SK-N-SH (cell line): ENCODE data around the gene CDC42SE1. TPM values are rescaled to one million over a fixed set of nuclear protein-coding genes. Genes with fewer than 3 reads are reported as not detected.

ENCODE experiments used
- CTCF ChIA-PET: fragments of 300-600, 350-600 bp; formaldehyde crosslinking; extraction: SDS; loops from one replicate; lab custom pipeline; 2021; lab: Yijun Ruan, JAX
- POLR2A ChIA-PET: fragments of 350-600 bp; sonication (Branson Sonifier 250); formaldehyde crosslinking; extraction: SDS; loops from one replicate; lab custom pipeline; 2020; ENCODE audit warnings: antibody characterized with exemption, inconsistent platforms; lab: Yijun Ruan, JAX
- DNase-seq: peaks from one replicate; pipeline ENCODE4 v3.0.0; 2012
- H2AFZ ChIP-seq: fragments of 200-600 bp; sonication (generic); 2 replicates; pipeline ENCODE4 v1.8.1; 2016; ENCODE audit warnings: antibody characterized with exemption, mild to moderate bottlenecking, low read depth
- H3F3A ChIP-seq: fragments of 200-600 bp; sonication (generic); replicated peaks from 2 replicates; pipeline ENCODE3; 2016; ENCODE audit warnings: antibody characterized with exemption, mild to moderate bottlenecking; ENCODE audit not compliant: insufficient read depth
- H3K27ac ChIP-seq, 2 experiments: fragments of 200-500 bp in 1 of 2; fragments of 200-600 bp in 1 of 2; sonication (Bioruptor generic) in 1 of 2; sonication (generic), shearing (Covaris generic) in 1 of 2; 2 replicates each; pipeline versions ENCODE4 v1.5.1 to v1.6.1; 2014 to 2016; ENCODE audit warnings: low read depth in 2 of 2, inconsistent platforms in 1 of 2, low read length in 1 of 2, mild to moderate bottlenecking in 1 of 2, mixed read lengths in 1 of 2
- H3K27me3 ChIP-seq: fragments of 200-600 bp; sonication (generic), shearing (Covaris generic); 2 replicates; pipeline ENCODE4 v1.6.1; 2016; ENCODE audit warnings: mixed run types; ENCODE audit not compliant: insufficient read depth
- H3K36me3 ChIP-seq, 2 experiments: fragments of 200-500 bp in 1 of 2; fragments of 200-600 bp in 1 of 2; sonication (Bioruptor generic) in 1 of 2; sonication (generic) in 1 of 2; replicated peaks in 1 of 2; 2 replicates each; pipeline versions ENCODE3 to v1.5.1; 2014 to 2016; ENCODE audit warnings: low read length in 1 of 2, mild to moderate bottlenecking in 1 of 2; ENCODE audit not compliant: insufficient read depth in 2 of 2, control insufficient read depth in 1 of 2
- H3K4me1 ChIP-seq, 2 experiments: fragments of 200-500 bp in 1 of 2; fragments of 200-600 bp in 1 of 2; sonication (Bioruptor generic) in 1 of 2; sonication (generic), shearing (Covaris generic) in 1 of 2; 2 replicates each; pipeline versions ENCODE4 v1.5.1 to v1.6.1; 2014 to 2016; ENCODE audit warnings: low read depth in 1 of 2, low read length in 1 of 2, mixed run types in 1 of 2; ENCODE audit not compliant: insufficient read depth in 2 of 2, control insufficient read depth in 1 of 2
- H3K4me2 ChIP-seq: fragments of 200-600 bp; sonication (generic), shearing (Covaris generic); 2 replicates; pipeline ENCODE4 v1.6.1; 2017; ENCODE audit warnings: mixed run types
- H3K4me3 ChIP-seq, 2 experiments: fragments of 200-500 bp in 1 of 2; fragments of 200-600 bp in 1 of 2; sonication (Bioruptor generic) in 1 of 2; sonication (generic), shearing (Covaris generic) in 1 of 2; 2 replicates each; pipeline versions ENCODE4 v1.5.1 to v1.8.1; 2014 to 2016; ENCODE audit warnings: low read depth in 2 of 2, inconsistent platforms in 1 of 2, low read length in 1 of 2, mild to moderate bottlenecking in 1 of 2, mixed read lengths in 1 of 2, moderate library complexity in 1 of 2
- H3K79me2 ChIP-seq: fragments of 200-600 bp; sonication (generic); 2 replicates; pipeline ENCODE4 v1.8.1; 2017; ENCODE audit warnings: mild to moderate bottlenecking; ENCODE audit not compliant: insufficient read depth
- H3K9ac ChIP-seq: fragments of 200-600 bp; sonication (generic); 2 replicates; pipeline ENCODE4 v1.6.1; 2017; ENCODE audit warnings: mixed run types
- H3K9me2 ChIP-seq: fragments of 200-600 bp; sonication (generic); 2 replicates; pipeline ENCODE4 v1.6.1; 2017; ENCODE audit warnings: mixed run types
- H3K9me3 ChIP-seq: fragments of 200-600 bp; sonication (generic); 2 replicates; pipeline ENCODE4 v1.6.1; 2017; ENCODE audit warnings: mixed run types, mild to moderate bottlenecking, moderate library complexity
- H4K20me1 ChIP-seq: fragments of 200-600 bp; sonication (generic); 2 replicates; pipeline ENCODE4 v1.6.1; 2017; ENCODE audit warnings: mild to moderate bottlenecking, mixed run types; ENCODE audit not compliant: insufficient read depth
- CHD2 ChIP-seq: fragments of 150-350 bp; IDR thresholded peaks from 2 replicates; pipeline ENCODE4 v1.6.1; 2018; ENCODE audit warnings: low read length; ENCODE audit not compliant: partially characterized antibody
- ELF1 ChIP-seq: IDR thresholded peaks from 2 replicates; pipeline ENCODE4 v1.4.0; 2012
- FOXJ3 ChIP-seq: sonication (generic); formaldehyde crosslinking; IDR thresholded peaks from 2 replicates; pipeline ENCODE4 v1.5.1; 2020; ENCODE audit warnings: mild to moderate bottlenecking, missing genetic modification reagents
- GABPA ChIP-seq: IDR thresholded peaks from 2 replicates; pipeline ENCODE4 v1.4.0; 2012; ENCODE audit warnings: low read depth, mild to moderate bottlenecking
- GATA2 ChIP-seq: sonication (generic); formaldehyde crosslinking; IDR thresholded peaks from 2 replicates; pipeline ENCODE4 v1.5.0; 2020; ENCODE audit warnings: mild to moderate bottlenecking, missing genetic modification reagents
- MXI1 ChIP-seq: IDR thresholded peaks from 2 replicates; pipeline ENCODE4 v1.6.1; 2012; ENCODE audit warnings: mild to moderate bottlenecking, low read depth, low read length, improper control_type of control experiment
- NFIC ChIP-seq: IDR thresholded peaks from 2 replicates; pipeline ENCODE4 v1.4.0; 2012; ENCODE audit warnings: borderline replicate concordance
- PBX3 ChIP-seq: IDR thresholded peaks from 2 replicates; pipeline ENCODE4; 2012
- POLR2AphosphoS5 ChIP-seq: IDR thresholded peaks from 2 replicates; pipeline ENCODE4 v1.6.1; 2012; ENCODE audit warnings: low read depth, low read length
- RAD21 ChIP-seq: IDR thresholded peaks from 2 replicates; pipeline ENCODE4 v1.6.1; 2012; ENCODE audit warnings: mild to moderate bottlenecking, low read length
- RFX5 ChIP-seq: IDR thresholded peaks from 2 replicates; pipeline ENCODE4 v1.6.1; 2012; ENCODE audit warnings: mild to moderate bottlenecking, improper control_type of control experiment, low read length
- RXRA ChIP-seq: IDR thresholded peaks from 2 replicates; pipeline ENCODE4 v1.4.0; 2012; ENCODE audit warnings: low read depth, mild to moderate bottlenecking, borderline replicate concordance
- SIN3A ChIP-seq: IDR thresholded peaks from 2 replicates; pipeline ENCODE4 v1.6.1; 2012; ENCODE audit warnings: low read depth, mild to moderate bottlenecking, low read length, moderate library complexity, borderline replicate concordance
- SMC3 ChIP-seq: IDR thresholded peaks from 2 replicates; pipeline ENCODE4 v1.6.1; 2012; ENCODE audit warnings: low read depth, low read length, improper control_type of control experiment
- TAF1 ChIP-seq: IDR thresholded peaks from 2 replicates; pipeline ENCODE4 v1.6.1; 2012; ENCODE audit warnings: low read depth, mild to moderate bottlenecking, low read length, moderate library complexity, borderline replicate concordance
- TEAD4 ChIP-seq: IDR thresholded peaks from 2 replicates; pipeline ENCODE4 v1.4.0; 2012; ENCODE audit warnings: mild to moderate bottlenecking, borderline replicate concordance; ENCODE audit not compliant: insufficient read depth
- YY1 ChIP-seq: IDR thresholded peaks from 2 replicates; pipeline ENCODE4 v1.4.0; 2012; ENCODE audit warnings: low read depth, mild to moderate bottlenecking
- WGBS: methylation state at CpG from one replicate; pipeline ENCODE4 v1.1.6; 2017; ENCODE audit warnings: low lambda C conversion rate; 5-methylcytosine and 5-hydroxymethylcytosine counted together
- polyA plus RNA-seq, 3 experiments: library from polyadenylated mRNA; depleted of rRNA; stranded (reverse); fragments of >200 nt; gene quantifications; 2 replicates each; pipeline ENCODE4 v1.2.3, GENCODE V29; 2012
- TF ChIP-seq, protein P1 (sequence below): IDR thresholded peaks from 2 replicates; pipeline ENCODE4 v1.4.0; 2012; ENCODE audit warnings: low read depth
- TF ChIP-seq, protein P2 (sequence below): fragments of 200-600 bp; sonication (generic); IDR thresholded peaks from 2 replicates; pipeline ENCODE4 v1.6.1; 2017; ENCODE audit warnings: antibody characterized with exemption, mild to moderate bottlenecking, moderate library complexity

CDC42SE1 gene
- polyA plus RNA-seq, 1 of the 3 experiments (the other 2 are of a cell fraction), result 47.8 TPM

- H3K4me3 ChIP-seq, result peak within 1 kb of the TSS; percentile 50 to 57
- CTCF ChIA-PET, result interaction anchor here (0.6 to 4.6 kb wide), 15 partner anchors 9 to 95 kb away, joined by 3 to 32 read pairs (median 4); partner anchors contain the start of genes C1orf56, CDC42SE1, LYSMD1 and MLLT11
- H3K9me3 ChIP-seq, result no peaks in the 10 kb centered on the region
- peak; percentile 89 for DNase-seq
- no peaks in the 10 kb centered on the region for H3K9me2 ChIP-seq
- peaks cover 47% of the 10 kb centered on the region for H3F3A ChIP-seq
- TF ChIP-seq TEAD4 (no peak), GABPA (peak; percentile 42), POLR2AphosphoS5 (peak; percentile 13; the same call in 1 of the 2 replicates), RXRA (no peak), YY1 (peak; percentile 94), TAF1 (peak; percentile 60; the same call in 1 of the 2 replicates), MXI1 (peak; percentile 73; the same call in 1 of the 2 replicates), CHD2 (peak; percentile 94), RAD21 (peak; percentile 35), ELF1 (peak; percentile 80), FOXJ3 (CRISPR knock-in tag) (no peak), SIN3A (peak; percentile 35; the same call in 1 of the 2 replicates), NFIC (peak; percentile 14; the same call in 1 of the 2 replicates), PBX3 (peak; percentile 66), RFX5 (0 out of 2 replicates have a peak, but pooled peaks have one; percentile 29), SMC3 (peak; percentile 36), GATA2 (CRISPR knock-in tag) (no peak)
- TF ChIP-seq, protein P1, sequence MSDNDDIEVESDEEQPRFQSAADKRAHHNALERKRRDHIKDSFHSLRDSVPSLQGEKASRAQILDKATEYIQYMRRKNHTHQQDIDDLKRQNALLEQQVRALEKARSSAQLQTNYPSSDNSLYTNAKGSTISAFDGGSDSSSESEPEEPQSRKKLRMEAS, result peak; percentile 71; the same call in 1 of the 2 replicates
- TF ChIP-seq, protein P2, sequence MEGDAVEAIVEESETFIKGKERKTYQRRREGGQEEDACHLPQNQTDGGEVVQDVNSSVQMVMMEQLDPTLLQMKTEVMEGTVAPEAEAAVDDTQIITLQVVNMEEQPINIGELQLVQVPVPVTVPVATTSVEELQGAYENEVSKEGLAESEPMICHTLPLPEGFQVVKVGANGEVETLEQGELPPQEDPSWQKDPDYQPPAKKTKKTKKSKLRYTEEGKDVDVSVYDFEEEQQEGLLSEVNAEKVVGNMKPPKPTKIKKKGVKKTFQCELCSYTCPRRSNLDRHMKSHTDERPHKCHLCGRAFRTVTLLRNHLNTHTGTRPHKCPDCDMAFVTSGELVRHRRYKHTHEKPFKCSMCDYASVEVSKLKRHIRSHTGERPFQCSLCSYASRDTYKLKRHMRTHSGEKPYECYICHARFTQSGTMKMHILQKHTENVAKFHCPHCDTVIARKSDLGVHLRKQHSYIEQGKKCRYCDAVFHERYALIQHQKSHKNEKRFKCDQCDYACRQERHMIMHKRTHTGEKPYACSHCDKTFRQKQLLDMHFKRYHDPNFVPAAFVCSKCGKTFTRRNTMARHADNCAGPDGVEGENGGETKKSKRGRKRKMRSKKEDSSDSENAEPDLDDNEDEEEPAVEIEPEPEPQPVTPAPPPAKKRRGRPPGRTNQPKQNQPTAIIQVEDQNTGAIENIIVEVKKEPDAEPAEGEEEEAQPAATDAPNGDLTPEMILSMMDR, result peak; percentile 73
- H3K4me1 ChIP-seq, result no peaks in the 10 kb centered on the region; a peak in 1 of 4 replicates
- peak within 1 kb of the TSS; percentile 91 to 95 for H3K27ac ChIP-seq
- WGBS, result 46% methylated on average over 49 of the region's 50 CpGs
- H4K20me1 ChIP-seq, result peaks cover 17% of the 10 kb centered on the region
- peak within 1 kb of the TSS; percentile 56; the same call in 1 of the 2 replicates for H2AFZ ChIP-seq
- H3K9ac ChIP-seq, result peak within 1 kb of the TSS; percentile 77
- no peaks in the 10 kb centered on the region for H3K27me3 ChIP-seq
- POLR2A ChIA-PET, result interaction anchor here (0.5 to 0.9 kb wide), 4 partner anchors 8 to 491 kb away, joined by 3 to 5 read pairs (median 4); partner anchors contain the start of genes MCL1, MLLT11 and SCNM1
- H3K36me3 ChIP-seq, result peaks cover 21 to 36% of the 10 kb centered on the region in 2 experiments
- H3K4me2 ChIP-seq, result peak within 1 kb of the TSS; percentile 79
- H3K79me2 ChIP-seq, result peaks cover 42% of the 10 kb centered on the region
Measured at GRCh38 chr1:151070474-151071276, 11.3 kb upstream of the CDC42SE1 start, which contains the start of gene GABPB2. Gene GABPB2 (plus strand): TSS chr1:151070761. CDS start chr1:151088190, 17,429 bp downstream.
